Fibroblast of skin of right biceps (primary cell): Measurements from ENCODE around the gene TLCD3A.
"Not testable (repeated sequence)": the region's sequence is repeated elsewhere in the genome, so short reads cannot be mapped to it uniquely, and the experiment has no call there.

Experiments used
- DNase-seq: peaks from one replicate; pipeline ENCODE4 v3.0.0-alpha.2; 2013

The TLCD3A gene

GRCh38 chr17:750431-751037 is 18.1 kb downstream of the TLCD3A start:
- DNase-seq, result no peak

- DNase-seq, result peak; percentile 51
Measured at GRCh38 chr17:751269-752001, 19.0 kb downstream of the TLCD3A start.

- DNase-seq, result peak; percentile 88
Measured at GRCh38 chr17:752002-752619, 19.7 kb downstream of the TLCD3A start, which contains the start of gene GEMIN4. Gene GEMIN4 (minus strand): TSS chr17:752264. CDS start chr17:752142, 122 bp downstream.

GRCh38 chr17:752620-753219 is 20.3 kb downstream of the TLCD3A start:
- peak; percentile 65 for DNase-seq

GRCh38 chr17:753418-753817 is 21.0 kb downstream of the TLCD3A start:
- no peak for DNase-seq

- not testable (repeated sequence) for DNase-seq
Measured at GRCh38 chr17:755319-755961, 23.0 kb downstream of the TLCD3A start.

- not testable (repeated sequence) for DNase-seq
Measured at GRCh38 chr17:756010-756567, 23.7 kb downstream of the TLCD3A start.

- no peak for DNase-seq
Measured at GRCh38 chr17:759964-760363, 27.6 kb downstream of the TLCD3A start.

GRCh38 chr17:760371-760770 is 28.0 kb downstream of the TLCD3A start:
- no peak for DNase-seq

- DNase-seq, result no peak
Measured at GRCh38 chr17:767076-767475, 34.7 kb downstream of the TLCD3A start.

GRCh38 chr17:773016-773415 is 40.6 kb downstream of the TLCD3A start:
- DNase-seq, result no peak

GRCh38 chr17:773467-774312 is 41.3 kb downstream of the TLCD3A start:
- DNase-seq, result no peak

GRCh38 chr17:774313-774584 is 41.9 kb downstream of the TLCD3A start:
- DNase-seq, result no peak

GRCh38 chr17:778096-778495 is 45.7 kb downstream of the TLCD3A start:
- no peak for DNase-seq

- peak; percentile 86 for DNase-seq
Measured at GRCh38 chr17:781805-782731, 49.7 kb downstream of the TLCD3A start, which contains the start of the genes GLOD4 and MRM3. Gene GLOD4 (minus strand): TSS chr17:782280. CDS start chr17:782255, 25 bp downstream. Gene MRM3 (plus strand): TSS chr17:782353. CDS start chr17:782379, 26 bp downstream.

GRCh38 chr17:784143-784542 is 51.7 kb downstream of the TLCD3A start:
- no peak for DNase-seq

- not testable (repeated sequence) for DNase-seq
Measured at GRCh38 chr17:785901-786300, 53.5 kb downstream of the TLCD3A start.

- DNase-seq, result no peak
Measured at GRCh38 chr17:787641-788221, 55.3 kb downstream of the TLCD3A start.

GRCh38 chr17:788551-788950 is 56.2 kb downstream of the TLCD3A start:
- DNase-seq, result no peak

- DNase-seq, result peak; percentile 24
Measured at GRCh38 chr17:789160-789840, 56.9 kb downstream of the TLCD3A start.
